GM12878 (cell line): ENCODE measurements around the gene CAMTA2. TPM values are rescaled to one million over a fixed set of nuclear protein-coding genes. Genes with fewer than 3 reads are reported as not detected.

ENCODE experiments used
- ATAC-seq: fragments of 200-7000 bp; cut with Tn5 transposase; 3 replicates; pipeline ENCODE4 v1.9.1; 2020; ENCODE audit warnings: mild to moderate bottlenecking, moderate library complexity
- BruUV-seq: library from RNA; stranded (reverse); fragments of 400-500 nt; replicated peaks from 2 replicates; lab custom pipeline; 2021; lab: Mats Ljungman, UMichigan
- CTCF ChIA-PET: fragments of 300-600 bp; sonication (Branson Sonifier 250); formaldehyde crosslinking; extraction: SDS; loops from one replicate; lab custom pipeline; 2021; ENCODE audit warnings: inconsistent platforms; lab: Yijun Ruan, JAX
- POLR2A ChIA-PET: fragments of 350-600 bp; formaldehyde crosslinking; extraction: SDS; loops from one replicate; lab custom pipeline; 2021; ENCODE audit warnings: inconsistent platforms; lab: Charles Lee
- RAD21 ChIA-PET: fragments of 300-600 bp; sonication (Branson Sonifier 250); formaldehyde crosslinking; loops from one replicate; lab custom pipeline; 2023; ENCODE audit warnings: antibody characterized with exemption; ENCODE audit not compliant: unreplicated experiment; lab: Charles Lee
- SMC1A ChIA-PET: fragments of 300-600 bp; sonication (Branson Sonifier 250); formaldehyde crosslinking; loops from one replicate; lab custom pipeline; 2023; ENCODE audit not compliant: unreplicated experiment, uncharacterized antibody; lab: Charles Lee
- DNase-seq: peaks from one replicate; pipeline ENCODE4 v3.0.0-alpha.2; 2011; ENCODE audit warnings: low read depth, low spot score
- FAIRE-seq: peaks from 3 replicates; lab custom pipeline; 2011; peaks lifted over from hg19 to GRCh38; lab: Jason Lieb, UNC
- H2AFZ ChIP-seq: 2 replicates; pipeline ENCODE4 v1.6.0; 2011; ENCODE audit warnings: low read depth, low read length, control low read depth; ENCODE audit not compliant: control insufficient read depth
- H3K27ac ChIP-seq: 2 replicates; pipeline ENCODE4 v1.5.1; 2011; ENCODE audit warnings: control low read depth; ENCODE audit not compliant: control insufficient read depth, insufficient read depth
- H3K27me3 ChIP-seq, 2 experiments: replicated peaks in 1 of 2; 2 replicates each; pipeline versions ENCODE4 v1.6.0 to v1.6.1; 2011; ENCODE audit warnings: low read length in 1 of 2; ENCODE audit not compliant: control insufficient read depth in 2 of 2, insufficient read depth in 2 of 2
- H3K36me3 ChIP-seq, 2 experiments: 2 replicates each; pipeline ENCODE4 v1.5.1; 2011; ENCODE audit warnings: low read length in 1 of 2; ENCODE audit not compliant: control insufficient read depth in 2 of 2, insufficient read depth in 2 of 2
- H3K4me1 ChIP-seq: 2 replicates; pipeline ENCODE4 v1.6.1; 2011; ENCODE audit warnings: mild to moderate bottlenecking, low read length, moderate library complexity, mixed read lengths; ENCODE audit not compliant: control insufficient read depth, insufficient read depth
- H3K4me2 ChIP-seq: 2 replicates; pipeline ENCODE4 v1.6.0; 2011; ENCODE audit warnings: control low read depth; ENCODE audit not compliant: control insufficient read depth, insufficient read depth
- H3K4me3 ChIP-seq: fragments of 200-600 bp; sonication (generic); 2 replicates; pipeline ENCODE4 v1.5.1; 2016
- H3K79me2 ChIP-seq: 2 replicates; pipeline ENCODE4 v1.6.0; 2011; ENCODE audit warnings: low read length; ENCODE audit not compliant: control insufficient read depth, insufficient read depth
- H3K9ac ChIP-seq: 2 replicates; pipeline ENCODE4 v1.8.0; 2011; ENCODE audit warnings: low read length, control low read depth, mixed read lengths; ENCODE audit not compliant: control insufficient read depth, insufficient read depth
- H3K9me3 ChIP-seq: replicated peaks from 3 replicates; pipeline ENCODE4 v1.5.1; 2011; ENCODE audit warnings: mild to moderate bottlenecking, low read length; ENCODE audit not compliant: control insufficient read depth, insufficient read depth
- H4K20me1 ChIP-seq: 2 replicates; pipeline ENCODE4 v1.6.0; 2011; ENCODE audit not compliant: control insufficient read depth, insufficient read depth
- CHD2 ChIP-seq: IDR thresholded peaks from 2 replicates; pipeline ENCODE4 v1.6.1; 2011; ENCODE audit warnings: low read depth, low read length, improper control_type of control experiment, borderline replicate concordance
- FOXK2 ChIP-seq: fragments of 450-650 bp; IDR thresholded peaks from 2 replicates; pipeline ENCODE4 v1.6.1; 2017; ENCODE audit warnings: mild to moderate bottlenecking, moderate library complexity
- IKZF2 ChIP-seq, 2 experiments: fragments of 450-650 bp; IDR thresholded peaks; 2 replicates each; pipeline ENCODE4 v1.6.1; 2017; ENCODE audit warnings: mild to moderate bottlenecking in 2 of 2, moderate library complexity in 2 of 2
- JUNB ChIP-seq: IDR thresholded peaks from 2 replicates; pipeline ENCODE4 v1.6.1; 2016; ENCODE audit warnings: antibody characterized with exemption, mild to moderate bottlenecking
- LARP7 ChIP-seq: fragments of 450-650 bp; IDR thresholded peaks from 2 replicates; pipeline ENCODE4 v1.6.1; 2017; ENCODE audit warnings: mild to moderate bottlenecking
- NBN ChIP-seq: fragments of 450-650 bp; IDR thresholded peaks from 2 replicates; pipeline ENCODE4 v1.6.1; 2016
- POU2F2 ChIP-seq: IDR thresholded peaks from 3 replicates; pipeline ENCODE4 v1.6.1; 2011; ENCODE audit warnings: low read depth, mild to moderate bottlenecking, low read length, borderline replicate concordance
- WGBS: methylation state at CpG from one replicate; pipeline ENCODE4 v1.1.6; 2016; ENCODE audit warnings: low lambda C conversion rate; ENCODE audit not compliant: insufficient replicate concordance, insufficient coverage; ENCODE audit errors: missing lambda C conversion rate; 5-methylcytosine and 5-hydroxymethylcytosine counted together
- in situ Hi-C: fragments of 300-500 bp; cut with MboI; formaldehyde crosslinking; loops from 9 replicates; pipeline ENCODE4 v1.14.3; 2018; ENCODE audit warnings: mixed read lengths
- intact Hi-C: fragments of 100-400 bp; cut with micrococcal nuclease; formaldehyde crosslinking; loops from one replicate; pipeline ENCODE4 v1.14.2; 2022; ENCODE audit not compliant: unreplicated experiment
- polyA plus RNA-seq, 11 experiments: library from polyadenylated mRNA; depleted of rRNA in 4 of 11; unstranded in 6 of 11; stranded (reverse) in 5 of 11; fragments of >200 nt; fragmentation: Nextera tagmentation in 4 of 11; fragmentation: Illumina TruSeq in 1 of 11; extraction: Ambion mirVana in 4 of 11; extraction: Trizol in 1 of 11; gene quantifications; 1 replicate in 1 of 11; 2 replicates in 10 of 11; pipeline versions ENCODE4 v1.2.1 to v1.2.3, GENCODE V29; 2011 to 2016; ENCODE audit warnings: inconsistent platforms in 2 of 11, missing spikeins in 2 of 11, low read depth in 1 of 11
- total RNA-seq, 4 experiments: library from RNA; depleted of rRNA in 3 of 4; stranded (reverse); fragments of >200 nt in 3 of 4; fragmentation: Illumina TruSeq in 1 of 4; extraction: Trizol in 1 of 4; gene quantifications; 2 replicates each; pipeline versions ENCODE4 v1.2.1 to v1.2.3, GENCODE V29; 2013 to 2021
- TF ChIP-seq, protein P1 (sequence below): IDR thresholded peaks from 2 replicates; pipeline ENCODE4 v1.6.1; 2012; ENCODE audit warnings: low read depth, low read length, improper control_type of control experiment

CAMTA2 gene
- total and polyA plus RNA-seq, 10 of the 15 experiments (the other 5 are each of a cell fraction or from before 2014, with no cell fraction given): 0.42 to 29.3 (median 11.2) TPM

DNA sequence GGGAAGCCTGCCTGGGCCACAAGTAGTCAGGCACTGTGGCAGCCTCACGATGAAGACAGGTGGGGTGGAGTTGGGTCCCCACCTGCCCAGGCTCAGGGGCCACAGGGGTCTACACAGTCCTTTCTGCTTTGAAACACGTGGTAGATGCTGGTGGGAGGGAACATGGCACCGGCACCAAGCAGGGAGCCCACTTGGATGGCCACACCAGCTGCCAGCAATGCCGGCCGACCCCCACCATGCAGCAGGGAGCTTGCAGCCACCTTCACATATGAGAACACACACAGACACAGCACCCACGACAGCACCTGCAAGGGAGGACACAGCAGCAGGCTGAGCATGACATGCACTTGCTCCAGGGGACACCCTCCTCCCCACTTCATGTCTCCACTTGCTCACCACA is 45.4 kb upstream of the CAMTA2 start:
- intact Hi-C loops: loop anchor here (5.0 kb wide), 1 partner anchor 36 kb away; the partner anchor contains the start of genes INCA1 and KIF1C
- no peak for ATAC-seq
- DNase-seq: no peak
- H3K79me2 ChIP-seq: no peaks in the 10 kb centered on the region
- TF ChIP-seq POU2F2 (no peak), NBN (no peak), FOXK2 (no peak), LARP7 (no peak), CHD2 (no peak), JUNB (no peak), IKZF2 (IDR thresholded peaks at IDR 0.05) (no peak)
- TF ChIP-seq, protein P1, sequence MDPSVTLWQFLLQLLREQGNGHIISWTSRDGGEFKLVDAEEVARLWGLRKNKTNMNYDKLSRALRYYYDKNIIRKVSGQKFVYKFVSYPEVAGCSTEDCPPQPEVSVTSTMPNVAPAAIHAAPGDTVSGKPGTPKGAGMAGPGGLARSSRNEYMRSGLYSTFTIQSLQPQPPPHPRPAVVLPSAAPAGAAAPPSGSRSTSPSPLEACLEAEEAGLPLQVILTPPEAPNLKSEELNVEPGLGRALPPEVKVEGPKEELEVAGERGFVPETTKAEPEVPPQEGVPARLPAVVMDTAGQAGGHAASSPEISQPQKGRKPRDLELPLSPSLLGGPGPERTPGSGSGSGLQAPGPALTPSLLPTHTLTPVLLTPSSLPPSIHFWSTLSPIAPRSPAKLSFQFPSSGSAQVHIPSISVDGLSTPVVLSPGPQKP: no peak
- H3K4me3 ChIP-seq: no peak overlapping the region
- no peaks in the 10 kb centered on the region for H3K36me3 ChIP-seq
- H2AFZ ChIP-seq: no peak overlapping the region
- POLR2A ChIA-PET: no interaction called here
- RAD21 ChIA-PET: no interaction called here
- SMC1A ChIA-PET: interaction anchor here (3.2 kb wide), 1 partner anchor 29 kb away, joined by 38 read pairs; no protein-coding TSS in a partner anchor
- no peaks in the 10 kb centered on the region for H3K27me3 ChIP-seq
- H3K27ac ChIP-seq: no peak overlapping the region
- in situ Hi-C loops: no loop called here
- no TSS peak for BruUV-seq
- H4K20me1 ChIP-seq: no peaks in the 10 kb centered on the region
- H3K4me2 ChIP-seq: no peak overlapping the region
- H3K9ac ChIP-seq: no peak overlapping the region
- peaks cover 14% of the 10 kb centered on the region for H3K4me1 ChIP-seq
- WGBS: 64% methylated on average over 6 of the region's 6 CpGs
- no peaks in the 10 kb centered on the region for H3K9me3 ChIP-seq
- CTCF ChIA-PET: interaction anchor here (1.2 to 3.2 kb wide), 3 partner anchors 19 to 46 kb away, joined by 3 to 45 read pairs (median 5); no protein-coding TSS in a partner anchor
- FAIRE-seq: no peak
